NT2/D1 (cell line): ENCODE data around the gene CCDC69.

Experiments used
- SUZ12 ChIP-seq: IDR thresholded peaks from 2 replicates; pipeline ENCODE4 v1.6.1; 2011; ENCODE audit not compliant: insufficient read length, insufficient read depth; ENCODE audit errors: extremely low read depth
- YY1 ChIP-seq: IDR thresholded peaks from 2 replicates; pipeline ENCODE4 v1.6.1; 2011; ENCODE audit not compliant: insufficient read length, insufficient read depth
- ZNF274 ChIP-seq: IDR thresholded peaks from 2 replicates; pipeline ENCODE4 v1.6.1; 2011; ENCODE audit warnings: mild to moderate bottlenecking, low read depth, low read length

GRCh38 chr5:151178372-151178771 is 45.5 kb downstream of the CCDC69 start:
- no peak for TF ChIP-seq YY1
- no peak for TF ChIP-seq ZNF274
- no peak for TF ChIP-seq SUZ12
